IgD-negative memory B cell (primary cell): ENCODE results near the gene TKFC. TPM values are rescaled to one million over a fixed set of nuclear protein-coding genes. Genes with fewer than 3 reads are reported as not detected.

Source experiments
- H3K27ac Mint-ChIP-seq, 3 donors: one replicate each; pipeline ENCODE4 v1.8.0; 2020 to 2022; ENCODE audit warnings: mild to moderate bottlenecking in 3 of 3, mixed read lengths in 3 of 3, moderate library complexity in 1 of 3
- H3K27me3 Mint-ChIP-seq: one replicate; pipeline ENCODE4 v1.8.0; 2021; ENCODE audit warnings: mixed read lengths
- H3K36me3 Mint-ChIP-seq: one replicate; pipeline ENCODE4 v1.8.0; 2020; ENCODE audit warnings: mild to moderate bottlenecking, mixed read lengths
- H3K4me1 Mint-ChIP-seq, 3 donors: one replicate each; pipeline ENCODE4 v1.8.0; 2020 to 2022; ENCODE audit warnings: mixed read lengths in 3 of 3, mild to moderate bottlenecking in 1 of 3
- H3K4me3 Mint-ChIP-seq, 4 donors: one replicate each; pipeline ENCODE4 v1.8.0; 2020 to 2022; ENCODE audit warnings: mild to moderate bottlenecking in 4 of 4, mixed read lengths in 4 of 4, moderate library complexity in 3 of 4
- H3K9me3 Mint-ChIP-seq, 3 donors: one replicate each; pipeline ENCODE4 v1.8.0; 2020 to 2021; ENCODE audit warnings: mixed read lengths in 3 of 3, mild to moderate bottlenecking in 1 of 3
- polyA plus RNA-seq: library from polyadenylated mRNA; unstranded; fragments of 300-500 nt; fragmentation: Illumina TruSeq; gene quantifications from one replicate; pipeline ENCODE4 v1.2.3, GENCODE V29; 2021

Gene TKFC
- polyA plus RNA-seq, 1 donor from 2014 or later, result 46.1 TPM

DNA sequence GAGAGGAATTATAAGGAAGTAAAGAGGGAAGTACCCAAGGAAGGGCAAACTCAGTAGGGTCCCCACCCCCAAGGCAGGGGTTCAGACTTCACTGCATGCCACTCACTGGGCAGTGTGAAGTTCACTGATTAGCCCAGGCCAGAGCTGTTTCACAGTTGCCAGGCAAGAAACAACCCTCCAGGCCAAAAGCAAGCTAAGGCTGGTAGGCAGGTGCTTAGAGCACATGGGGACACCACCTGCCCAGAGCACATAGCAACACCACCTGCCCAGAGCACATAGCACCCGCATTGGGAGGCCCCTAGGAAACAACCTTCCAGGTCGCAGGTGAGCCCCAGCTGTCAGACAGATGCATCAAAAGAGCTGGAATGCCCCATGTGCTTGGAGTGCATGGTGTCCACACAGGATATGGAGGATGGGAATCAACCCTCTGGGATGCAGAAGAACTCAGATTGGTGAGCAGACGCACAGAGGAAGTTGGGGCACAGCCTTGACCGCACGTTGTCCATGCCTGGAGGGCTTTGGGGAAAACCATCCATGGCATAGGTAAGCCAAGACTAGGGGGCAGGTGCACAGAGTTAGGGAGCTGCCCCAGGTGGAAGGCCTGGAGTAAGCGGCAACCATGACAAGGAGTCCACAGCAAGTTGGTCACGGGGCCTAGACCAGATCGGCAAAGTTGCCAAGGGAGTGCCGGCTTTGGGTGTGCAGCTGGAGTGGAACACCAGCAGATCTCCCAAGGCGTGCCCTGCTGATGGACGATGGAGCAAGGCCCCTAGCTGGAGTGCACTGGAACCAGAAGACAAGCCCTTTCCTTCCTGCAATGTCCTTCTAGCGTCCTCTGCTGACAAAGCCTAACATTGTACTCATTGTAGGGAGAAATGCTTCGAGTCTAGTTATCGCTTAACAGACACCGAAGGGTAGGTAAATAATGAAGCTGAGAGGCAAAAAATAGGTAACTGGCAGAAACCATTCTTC lies 51.5 kb downstream of the TKFC start:
- H3K4me1 Mint-ChIP-seq, result peaks cover 0 to 12% (median 5%) of the 10 kb centered on the region in 3 donors

DNA sequence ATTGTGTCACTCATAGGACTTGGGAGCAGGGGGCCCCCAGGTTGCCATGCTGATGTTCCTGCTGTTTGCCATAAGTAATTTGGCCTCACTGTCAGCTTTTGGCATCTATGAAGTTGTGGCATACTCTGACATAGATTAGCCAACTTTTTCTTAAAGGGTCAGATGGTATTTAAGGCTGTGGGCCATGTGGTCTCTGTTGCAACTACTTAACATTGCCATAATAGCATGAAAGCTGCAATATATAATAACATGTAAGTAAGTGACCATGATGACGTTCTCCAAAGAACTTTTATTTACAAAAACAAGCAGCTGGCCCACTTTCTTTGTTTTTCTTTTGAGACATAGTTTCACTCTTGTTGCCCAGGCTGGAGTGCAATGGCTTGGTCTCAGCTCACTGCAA lies 57.1 kb downstream of the TKFC start:
- peak overlapping the region in 1 of 3 donors; percentile 62 for H3K27ac Mint-ChIP-seq
- peaks cover 2% of the 10 kb centered on the region for H3K36me3 Mint-ChIP-seq
- peaks cover 18 to 22% (median 19%) of the 10 kb centered on the region in 3 donors for H3K4me1 Mint-ChIP-seq
- H3K4me3 Mint-ChIP-seq, result peak overlapping the region in 3 of 4 donors; percentile 9 to 77 (median 25)
- H3K9me3 Mint-ChIP-seq, result no peaks in the 10 kb centered on the region
- no peaks in the 10 kb centered on the region for H3K27me3 Mint-ChIP-seq

More for the DNA sequence above, 51.5 kb downstream of the TKFC start:
- H3K27ac Mint-ChIP-seq, result no peak overlapping the region
- no peaks in the 10 kb centered on the region for H3K27me3 Mint-ChIP-seq
- peaks cover 1% of the 10 kb centered on the region for H3K36me3 Mint-ChIP-seq
- H3K9me3 Mint-ChIP-seq, result no peaks in the 10 kb centered on the region
- no peak overlapping the region for H3K4me3 Mint-ChIP-seq

DNA sequence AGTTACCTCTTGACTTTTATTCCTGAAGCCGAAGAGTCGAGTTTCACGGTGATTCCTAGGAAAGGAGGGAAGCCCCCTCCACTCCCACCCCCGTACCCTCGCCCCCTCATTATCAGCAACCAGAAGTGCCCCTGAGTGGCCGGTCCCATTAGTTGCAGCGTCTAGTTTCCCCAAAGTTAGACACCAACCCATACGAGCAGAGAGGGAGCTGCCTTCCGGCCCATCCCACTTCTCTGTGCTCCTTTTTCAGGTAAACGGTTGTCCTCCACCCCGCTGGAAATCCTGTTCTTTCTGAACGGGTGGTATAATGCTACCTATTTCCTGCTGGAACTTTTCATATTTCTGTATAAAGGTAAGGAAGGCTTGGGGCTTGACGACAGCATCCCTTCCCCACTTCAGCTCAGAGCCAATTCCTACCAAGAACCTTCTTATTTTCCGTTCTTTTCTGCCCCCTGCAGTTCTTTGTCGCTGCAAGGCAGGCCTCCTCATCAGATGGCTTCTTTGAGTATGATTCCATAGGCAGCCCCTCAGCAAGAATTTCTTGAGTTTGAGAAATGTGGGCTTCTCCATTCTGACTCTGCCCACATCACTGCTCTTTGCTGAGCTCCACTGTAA lies 60.1 kb downstream of the TKFC start:
- H3K27ac Mint-ChIP-seq, result peak overlapping the region; percentile 74 to 96 (median 95)
- H3K27me3 Mint-ChIP-seq, result no peaks in the 10 kb centered on the region
- peak overlapping the region; percentile 92 to 100 (median 96) for H3K4me3 Mint-ChIP-seq
- H3K4me1 Mint-ChIP-seq, result peaks cover 13 to 19% (median 14%) of the 10 kb centered on the region in 3 donors
- peaks cover 3% of the 10 kb centered on the region for H3K36me3 Mint-ChIP-seq
- H3K9me3 Mint-ChIP-seq, result no peaks in the 10 kb centered on the region

Other genes with a start within 250 kb of the TKFC start
- 7.7 TPM for gene CD5, start 230.7 kb upstream of the TKFC start, polyA plus RNA-seq
- 2.0 TPM for gene VPS37C, start 171.8 kb upstream of the TKFC start, polyA plus RNA-seq
- gene PGA3, start 129.7 kb upstream of the TKFC start, polyA plus RNA-seq, result not detected
- gene PGA4, start 110.9 kb upstream of the TKFC start, polyA plus RNA-seq, result not detected
- not detected for gene PGA5, start 92.1 kb upstream of the TKFC start, polyA plus RNA-seq
- gene VWCE, start 37.9 kb upstream of the TKFC start, polyA plus RNA-seq, result 0.84 TPM
- gene DDB1, start 123 bp upstream of the TKFC start, polyA plus RNA-seq, result 81.7 TPM
- gene CYB561A3, start 28.7 kb downstream of the TKFC start, polyA plus RNA-seq, result 594 TPM
- gene TMEM138, start 29.1 kb downstream of the TKFC start, polyA plus RNA-seq, result 44.1 TPM
- 67.0 TPM for gene TMEM216, start 59.4 kb downstream of the TKFC start, polyA plus RNA-seq
- 26.9 TPM for gene CPSF7, start 96.7 kb downstream of the TKFC start, polyA plus RNA-seq
- gene SDHAF2, start 96.9 kb downstream of the TKFC start, polyA plus RNA-seq, result 86.0 TPM
- gene LRRC10B, start 175.5 kb downstream of the TKFC start, polyA plus RNA-seq, result not detected
- not detected for gene SYT7, start 247.8 kb downstream of the TKFC start, polyA plus RNA-seq